KOPT-K1 (cell line): ENCODE results near the gene METTL1.

Source experiments
- H3K27ac ChIP-seq: fragments of 200-600 bp; sonication (generic); 2 replicates; pipeline ENCODE4 v1.5.1; 2016; ENCODE audit warnings: antibody characterized with exemption, mild to moderate bottlenecking, low read depth, low read length; ENCODE audit not compliant: poor library complexity, severe bottlenecking
- H3K36me3 ChIP-seq: fragments of 200-600 bp; sonication (generic); 2 replicates; pipeline ENCODE4 v1.5.1; 2017; ENCODE audit warnings: antibody characterized with exemption, mild to moderate bottlenecking, low read length, moderate library complexity; ENCODE audit not compliant: insufficient read depth
- H3K9me3 ChIP-seq: fragments of 200-600 bp; sonication (generic); 2 replicates; pipeline ENCODE4 v1.5.1; 2017; ENCODE audit warnings: antibody characterized with exemption, low read length, mild to moderate bottlenecking; ENCODE audit not compliant: insufficient read depth, poor library complexity, severe bottlenecking

The METTL1 gene

DNA sequence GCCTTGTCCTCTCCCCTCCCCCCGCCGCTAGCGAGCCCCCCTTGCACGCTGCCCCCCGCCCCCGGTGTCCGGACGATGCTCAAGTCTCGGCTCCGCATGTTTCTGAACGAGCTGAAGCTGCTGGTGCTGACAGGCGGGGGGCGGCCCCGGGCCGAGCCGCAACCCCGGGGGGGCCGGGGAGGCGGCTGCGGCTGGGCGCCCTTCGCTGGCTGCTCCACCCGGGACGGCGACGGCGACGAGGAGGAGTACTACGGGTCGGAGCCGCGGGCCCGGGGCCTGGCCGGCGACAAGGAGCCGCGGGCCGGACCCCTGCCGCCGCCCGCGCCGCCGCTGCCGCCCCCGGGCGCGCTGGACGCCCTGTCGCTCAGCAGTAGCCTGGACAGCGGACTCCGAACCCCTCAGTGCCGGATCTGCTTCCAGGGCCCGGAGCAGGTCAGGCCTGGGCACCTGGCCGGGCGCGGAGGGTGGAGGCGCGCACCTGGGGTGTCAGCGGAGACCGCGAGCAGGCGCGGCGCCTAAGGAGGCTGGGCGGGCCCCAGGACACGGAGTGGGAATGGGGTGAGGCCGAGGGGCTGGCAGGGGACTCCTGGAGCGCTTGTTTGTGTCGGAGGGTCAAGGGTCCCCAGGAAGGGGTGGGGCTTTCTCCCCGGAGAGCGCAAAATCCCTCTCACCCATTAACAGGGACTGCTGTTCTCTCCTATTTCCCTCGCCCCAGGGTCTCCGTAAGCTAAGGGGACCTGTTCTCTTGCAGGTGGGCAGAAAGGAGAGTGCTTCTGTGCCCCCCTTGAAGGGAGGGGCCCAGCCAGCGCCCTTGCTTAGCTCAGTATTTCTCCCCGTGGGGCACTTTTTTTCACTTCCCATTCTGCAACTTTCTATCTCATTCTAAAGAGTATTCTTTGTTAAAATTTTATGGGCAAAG lies 16.2 kb downstream of the METTL1 start:
- Histone ChIP-seq H3K36me3 (peaks cover 43% of the 10 kb centered on the region), H3K9me3 (no peaks in the 10 kb centered on the region), H3K27ac (peak overlapping the region; percentile 45)

- H3K27ac ChIP-seq: peak overlapping the region; percentile 45
Measured at GRCh38 chr12:57755194-57755453, 16.8 kb downstream of the METTL1 start.

GRCh38 chr12:57754411-57755193 lies 17.3 kb downstream of the METTL1 start, which contains the start of gene MARCHF9:
Gene MARCHF9, plus strand, starts transcription at chr12:57755103. Its CDS starts 426 bp downstream, at chr12:57755529.
- Histone ChIP-seq H3K27ac (peak within 1 kb of the TSS; percentile 45), H3K9me3 (no peaks in the 10 kb centered on the region), H3K36me3 (peaks cover 43% of the 10 kb centered on the region)

More at GRCh38 chr12:57755194-57755453, 16.8 kb downstream of the METTL1 start:
- H3K9me3 ChIP-seq: no peaks in the 10 kb centered on the region
- peaks cover 43% of the 10 kb centered on the region for H3K36me3 ChIP-seq

DNA sequence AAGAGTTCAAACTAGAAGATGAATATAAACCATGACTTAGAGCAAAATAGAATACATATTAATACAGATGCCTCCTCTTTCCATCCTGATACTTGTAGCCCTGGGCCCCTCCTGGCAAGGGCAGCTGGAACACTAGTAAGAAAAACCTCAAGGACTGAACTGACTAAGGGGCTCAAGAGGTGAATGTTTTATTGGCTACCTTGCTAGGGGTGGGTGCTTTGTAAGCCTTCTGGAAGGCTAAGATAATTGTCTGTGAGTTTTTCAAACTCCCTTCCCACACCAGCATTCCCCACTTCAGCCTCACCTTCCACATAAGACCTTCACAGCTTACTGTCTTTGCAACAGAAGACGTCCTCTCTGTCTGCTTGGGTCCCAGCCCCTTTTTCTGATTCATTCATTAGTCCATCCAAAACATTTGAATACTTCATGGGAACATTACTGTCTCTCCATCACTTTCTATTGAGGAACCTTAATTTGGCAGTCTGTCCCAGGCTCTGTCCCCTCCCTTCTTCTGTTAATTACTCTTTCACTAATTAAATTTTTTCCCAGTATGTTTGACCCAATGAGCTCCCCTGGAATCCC lies 18.1 kb downstream of the METTL1 start:
- Histone ChIP-seq H3K36me3 (peaks cover 43% of the 10 kb centered on the region), H3K9me3 (no peaks in the 10 kb centered on the region), H3K27ac (no peak overlapping the region)

GRCh38 chr12:57752668-57753000 lies 19.3 kb downstream of the METTL1 start:
- H3K36me3 ChIP-seq: peaks cover 43% of the 10 kb centered on the region
- H3K27ac ChIP-seq: peak overlapping the region; percentile 48
- H3K9me3 ChIP-seq: no peaks in the 10 kb centered on the region

- Histone ChIP-seq H3K27ac (peak within 1 kb of the TSS; percentile 93), H3K36me3 (peaks cover 43% of the 10 kb centered on the region), H3K9me3 (no peaks in the 10 kb centered on the region)
Measured at GRCh38 chr12:57751788-57752667, 19.9 kb downstream of the METTL1 start, which contains the start of gene CDK4. Gene CDK4, minus strand, starts transcription at chr12:57752310. Its CDS starts 593 bp downstream, at chr12:57751717.

- H3K9me3 ChIP-seq: no peaks in the 10 kb centered on the region
- H3K27ac ChIP-seq: peak overlapping the region; percentile 93
- H3K36me3 ChIP-seq: peaks cover 47% of the 10 kb centered on the region
Measured at GRCh38 chr12:57751432-57751787, 20.5 kb downstream of the METTL1 start.

DNA sequence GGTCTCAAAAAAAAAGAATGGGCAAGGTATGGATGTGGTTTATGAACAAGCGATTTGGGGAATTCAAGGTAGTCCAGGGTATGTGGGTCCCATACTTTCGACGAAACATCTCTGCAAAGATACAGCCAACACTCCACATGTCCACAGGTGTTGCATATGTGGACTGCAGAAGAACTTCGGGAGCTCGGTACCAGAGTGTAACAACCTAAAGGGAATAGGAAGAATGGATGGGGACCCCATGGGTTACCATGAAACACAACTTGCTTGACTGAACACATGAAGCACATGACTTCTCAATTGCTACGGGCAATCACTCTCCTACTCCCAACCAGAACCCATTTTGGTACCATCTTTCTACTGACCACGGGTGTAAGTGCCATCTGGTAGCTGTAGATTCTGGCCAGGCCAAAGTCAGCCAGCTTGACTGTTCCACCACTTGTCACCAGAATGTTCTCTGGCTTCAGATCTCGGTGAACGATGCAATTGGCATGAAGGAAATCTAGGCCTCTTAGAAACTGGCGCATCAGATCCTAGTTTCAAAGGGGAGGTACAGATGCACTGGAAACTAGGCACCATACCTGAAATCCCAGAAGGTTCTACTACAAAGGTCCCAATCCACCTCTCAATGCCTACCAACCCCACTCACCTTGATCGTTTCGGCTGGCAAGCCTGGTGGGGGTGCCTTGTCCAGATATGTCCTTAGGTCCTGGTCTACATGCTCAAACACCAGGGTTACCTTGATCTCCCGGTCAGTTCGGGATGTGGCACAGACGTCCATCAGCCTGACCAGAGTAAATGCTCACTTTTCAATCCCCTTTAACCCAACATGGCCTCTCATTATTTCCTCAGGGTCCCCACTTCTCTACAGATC lies 21.1 kb downstream of the METTL1 start:
- Histone ChIP-seq H3K27ac (peak overlapping the region; percentile 93), H3K36me3 (peaks cover 53% of the 10 kb centered on the region), H3K9me3 (no peaks in the 10 kb centered on the region)

DNA sequence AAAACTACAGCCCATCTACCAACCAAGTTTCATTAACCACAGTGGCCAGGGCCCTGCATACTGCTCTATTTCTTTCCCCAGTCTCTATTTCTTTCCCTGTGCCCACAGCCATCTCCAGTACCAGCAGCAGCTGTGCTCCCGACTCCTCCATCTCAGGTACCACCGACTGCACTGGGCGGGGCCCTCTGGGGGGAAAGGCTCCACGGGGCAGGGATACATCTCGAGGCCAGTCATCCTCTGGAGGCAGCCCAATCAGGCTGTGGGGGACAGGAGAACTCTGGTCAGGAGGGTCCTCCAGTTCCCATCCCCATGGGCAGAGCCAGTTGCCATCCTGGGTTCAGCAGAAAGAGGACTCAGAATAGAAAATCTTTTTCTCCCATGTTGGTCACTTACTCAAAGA lies 22.8 kb downstream of the METTL1 start:
- Histone ChIP-seq H3K36me3 (peaks cover 57% of the 10 kb centered on the region), H3K27ac (no peak overlapping the region), H3K9me3 (no peaks in the 10 kb centered on the region)

- H3K27ac ChIP-seq: no peak overlapping the region
- no peaks in the 10 kb centered on the region for H3K9me3 ChIP-seq
- peaks cover 56% of the 10 kb centered on the region for H3K36me3 ChIP-seq
Measured at GRCh38 chr12:57746025-57746424, 25.9 kb downstream of the METTL1 start.

DNA sequence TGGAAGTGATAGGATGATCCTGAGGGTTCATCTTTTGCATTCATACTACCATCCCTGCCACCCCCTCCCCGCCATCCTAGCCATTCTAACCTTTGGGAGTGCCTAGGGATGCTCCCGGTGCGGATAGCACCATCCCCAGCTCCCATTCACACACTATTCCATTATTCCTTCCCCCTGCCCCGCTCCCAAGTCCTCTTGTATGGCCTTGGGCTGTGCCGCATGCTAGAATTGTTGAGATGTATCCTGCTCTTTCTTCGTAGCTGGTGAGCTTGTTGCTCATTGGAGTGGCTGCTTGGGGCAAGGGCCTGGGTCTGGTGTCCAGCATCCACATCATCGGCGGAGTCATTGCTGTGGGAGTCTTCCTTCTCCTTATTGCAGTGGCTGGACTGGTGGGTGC lies 26.4 kb downstream of the METTL1 start:
- H3K36me3 ChIP-seq: peaks cover 50% of the 10 kb centered on the region

GRCh38 chr12:57744777-57745484 lies 27.0 kb downstream of the METTL1 start, which contains the start of gene TSPAN31:
Gene TSPAN31, plus strand, starts transcription at chr12:57745039. Its CDS starts 116 bp downstream, at chr12:57745155.
- Histone ChIP-seq H3K36me3 (peaks cover 47% of the 10 kb centered on the region), H3K27ac (peak within 1 kb of the TSS; percentile 78), H3K9me3 (no peaks in the 10 kb centered on the region)

More for the DNA sequence above, 26.4 kb downstream of the METTL1 start:
- H3K9me3 ChIP-seq: no peaks in the 10 kb centered on the region
- peak overlapping the region; percentile 78 for H3K27ac ChIP-seq

GRCh38 chr12:57744194-57744776 lies 27.6 kb downstream of the METTL1 start:
- peaks cover 47% of the 10 kb centered on the region for H3K36me3 ChIP-seq
- H3K9me3 ChIP-seq: no peaks in the 10 kb centered on the region
- H3K27ac ChIP-seq: peak overlapping the region; percentile 78
